HG03097 (cell line): ENCODE data around the gene ADGRF1.
"Not testable (repeated sequence)": the region's sequence is repeated elsewhere in the genome, so short reads cannot be mapped to it uniquely, and the experiment has no call there.

Experiments used
- ATAC-seq: cut with Tn5 transposase; IDR thresholded peaks from one replicate; pipeline ENCODE4 v1.9.1; 2021; ENCODE audit not compliant: unreplicated experiment, low FRiP score

ADGRF1 gene

DNA sequence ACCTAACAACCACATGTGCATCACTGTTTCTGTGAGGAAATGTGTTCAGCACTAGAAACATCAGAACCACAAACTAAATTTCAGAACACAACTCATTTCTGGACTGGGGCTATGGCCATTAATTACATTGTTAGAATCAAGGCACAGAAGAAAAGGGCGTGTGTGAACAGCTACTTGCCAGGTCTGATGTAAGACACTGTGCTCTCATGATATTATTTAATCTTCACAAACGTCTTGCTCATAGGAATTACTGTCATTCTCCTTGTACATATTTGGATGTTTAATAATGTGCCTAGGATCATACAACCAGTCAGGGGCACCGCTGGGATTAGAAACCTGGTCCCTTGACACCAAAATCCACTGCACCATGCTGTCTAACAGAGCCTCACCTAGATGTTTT lies 14.8 kb downstream of the ADGRF1 start:
- no peak for ATAC-seq

DNA sequence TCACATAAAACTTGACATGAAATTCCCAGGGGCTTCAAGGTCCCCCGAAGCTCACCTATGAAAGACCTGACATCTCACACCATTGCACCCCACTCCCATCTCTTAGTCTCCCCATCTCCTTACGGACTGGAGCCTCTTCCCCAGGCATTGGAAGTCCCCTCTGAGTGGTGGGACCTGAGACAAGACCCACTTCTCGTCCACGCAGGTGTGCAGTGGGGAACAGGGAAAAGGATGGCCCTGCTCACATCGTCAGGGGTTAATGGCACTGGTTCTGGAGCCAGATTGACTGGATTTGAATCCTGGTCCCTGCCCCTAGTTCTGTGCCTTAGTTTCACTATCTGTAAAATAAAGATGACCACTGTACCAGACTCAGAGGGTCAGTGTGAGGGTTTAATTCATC lies 15.5 kb downstream of the ADGRF1 start:
- ATAC-seq, result no peak

DNA sequence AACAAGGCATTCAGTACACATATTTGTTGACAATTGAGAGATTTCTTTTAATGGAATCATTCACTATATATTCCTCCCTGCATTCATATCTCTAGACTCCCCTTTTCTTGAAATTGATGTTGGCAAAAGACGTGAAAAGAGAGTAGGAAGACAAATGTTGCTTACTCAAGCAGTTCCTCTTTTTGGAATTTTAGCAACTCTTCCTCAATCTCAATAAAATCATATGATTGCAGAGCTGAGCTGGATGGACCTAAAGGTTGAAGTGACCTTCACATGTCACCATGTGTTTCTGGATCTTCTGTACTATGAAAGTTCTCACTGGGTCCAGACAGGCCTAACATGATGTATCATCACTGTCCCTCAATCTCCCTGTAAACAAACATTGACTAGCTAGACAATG lies 18.6 kb downstream of the ADGRF1 start:
- no peak for ATAC-seq

DNA sequence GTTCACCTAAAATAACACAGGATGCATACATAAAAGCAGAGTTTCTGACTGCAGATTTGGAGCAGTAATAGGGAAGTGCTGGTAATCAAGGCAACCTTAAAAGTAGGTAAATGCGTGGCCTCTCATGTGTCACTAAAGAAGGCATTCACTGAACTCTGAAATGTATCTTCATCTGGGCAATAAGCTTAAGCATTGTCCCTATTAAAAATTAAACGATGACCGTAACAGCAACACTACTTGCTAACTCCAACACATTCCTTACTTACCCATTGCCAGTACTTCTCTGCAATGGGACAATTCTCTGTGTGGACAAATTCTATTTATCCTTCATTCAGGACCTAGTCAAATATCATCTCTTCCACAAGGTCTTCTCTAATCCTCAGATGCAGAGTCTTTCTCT lies 19.9 kb downstream of the ADGRF1 start:
- ATAC-seq, result no peak

DNA sequence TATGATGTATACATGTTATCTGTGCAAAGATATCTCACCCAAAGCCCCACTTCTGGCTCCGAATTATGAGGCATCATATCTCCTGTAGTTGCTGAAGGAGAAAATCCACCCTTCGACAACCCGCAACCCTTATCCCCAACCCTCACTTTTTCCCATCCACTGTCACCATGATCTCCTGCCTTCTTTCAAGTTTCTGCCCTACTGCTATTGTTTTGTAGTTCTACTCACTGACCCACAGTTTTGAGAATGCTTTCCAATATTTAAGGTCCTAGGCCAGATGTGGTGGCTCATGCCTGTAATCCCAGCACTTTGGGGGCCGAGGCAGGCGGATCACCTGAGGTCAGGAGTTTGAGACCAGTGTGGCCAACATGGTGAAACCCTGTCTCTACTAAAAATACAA lies 22.2 kb downstream of the ADGRF1 start:
- ATAC-seq, result no peak

DNA sequence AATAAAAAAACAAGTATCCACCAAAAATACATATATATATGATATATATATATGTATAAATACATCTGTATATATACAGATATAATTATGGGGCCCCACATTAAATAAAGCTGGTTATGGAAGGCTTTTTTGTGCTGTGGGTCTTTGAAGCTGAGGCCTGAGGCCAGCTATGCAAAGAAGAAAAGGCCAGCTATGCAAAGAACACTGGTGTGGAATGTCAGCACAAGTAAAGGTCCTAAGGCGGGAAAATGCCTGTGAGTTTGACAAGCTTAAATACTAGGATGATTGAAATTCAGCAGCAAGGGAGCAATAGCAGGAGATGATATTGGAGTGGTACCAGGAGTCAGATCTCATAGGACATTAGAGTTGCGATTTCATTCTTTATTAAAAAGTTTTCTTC lies 25.2 kb downstream of the ADGRF1 start:
- ATAC-seq, result no peak

DNA sequence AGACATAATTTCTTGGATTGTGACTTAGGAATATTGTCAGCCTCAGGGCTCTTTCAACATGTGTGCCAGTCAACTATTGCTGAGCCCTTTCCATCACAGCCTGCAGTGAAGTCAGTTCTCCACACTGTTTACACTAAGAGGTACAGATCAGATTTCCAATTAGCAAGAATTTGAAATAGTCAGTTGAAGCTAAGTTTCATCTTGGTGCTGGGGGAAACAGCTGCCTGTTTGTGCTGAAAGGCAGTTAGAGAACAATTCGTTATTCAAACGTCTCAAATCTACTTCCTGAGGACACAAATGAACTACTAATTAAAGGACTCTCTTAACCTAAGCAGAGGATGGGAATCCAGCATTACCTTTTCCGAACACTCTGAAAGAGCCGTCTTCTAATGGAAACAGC lies 25.9 kb downstream of the ADGRF1 start:
- ATAC-seq, result no peak

DNA sequence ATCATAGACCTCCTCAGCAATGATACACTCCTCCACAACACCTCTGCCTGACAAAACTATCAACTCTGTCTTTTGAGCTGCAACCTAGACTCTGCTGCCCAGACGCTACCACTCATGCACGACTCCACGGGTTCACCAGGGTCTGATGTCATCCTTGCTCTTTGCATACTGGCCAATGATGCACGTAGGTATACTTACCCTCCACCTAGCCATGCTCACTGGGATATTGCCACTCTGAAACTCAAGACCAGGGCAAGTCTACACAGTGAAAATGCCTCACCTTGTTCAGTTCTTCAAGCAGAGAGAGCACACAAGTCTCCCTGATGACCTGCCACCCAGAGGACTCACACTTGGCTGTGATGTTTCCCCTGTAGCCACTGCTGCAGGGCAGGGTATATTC lies 27.7 kb downstream of the ADGRF1 start:
- ATAC-seq, result no peak

DNA sequence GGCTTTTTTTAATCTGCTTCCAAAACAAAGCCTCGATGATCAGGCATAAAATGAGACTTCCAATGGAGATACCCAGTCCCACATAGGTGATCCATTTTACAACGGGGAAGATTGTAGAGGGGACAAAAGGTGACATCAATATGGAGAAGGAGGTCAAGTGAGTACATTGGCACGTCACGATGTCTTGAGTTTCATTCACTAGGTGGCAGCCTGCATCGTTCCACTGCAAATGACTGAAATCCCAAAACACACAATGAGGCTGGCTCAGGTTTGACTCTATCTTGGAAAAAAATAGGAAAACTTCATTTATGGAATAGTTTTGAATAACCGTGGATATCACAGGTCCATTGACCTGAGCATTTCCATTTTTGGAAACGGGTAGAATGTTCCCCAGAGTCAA lies 32.5 kb downstream of the ADGRF1 start:
- ATAC-seq, result no peak

DNA sequence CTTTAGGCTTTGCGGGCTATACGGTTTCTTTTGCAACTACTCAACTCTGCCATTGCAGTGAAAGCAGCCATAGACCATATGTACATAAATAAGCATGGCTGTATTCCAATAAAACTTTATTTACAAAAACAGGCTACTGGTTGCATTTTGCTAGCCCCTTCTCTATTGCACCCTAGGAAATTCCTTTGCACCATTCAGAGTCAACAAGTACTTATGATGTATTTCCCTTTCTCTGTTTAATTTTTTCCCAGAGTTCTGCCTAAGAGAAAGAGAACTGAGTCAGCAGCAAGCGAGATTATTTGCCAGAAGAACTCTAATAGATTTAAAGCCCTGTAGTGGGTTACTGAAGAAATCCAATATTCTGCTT lies 33.8 kb downstream of the ADGRF1 start:
- ATAC-seq, result no peak

DNA sequence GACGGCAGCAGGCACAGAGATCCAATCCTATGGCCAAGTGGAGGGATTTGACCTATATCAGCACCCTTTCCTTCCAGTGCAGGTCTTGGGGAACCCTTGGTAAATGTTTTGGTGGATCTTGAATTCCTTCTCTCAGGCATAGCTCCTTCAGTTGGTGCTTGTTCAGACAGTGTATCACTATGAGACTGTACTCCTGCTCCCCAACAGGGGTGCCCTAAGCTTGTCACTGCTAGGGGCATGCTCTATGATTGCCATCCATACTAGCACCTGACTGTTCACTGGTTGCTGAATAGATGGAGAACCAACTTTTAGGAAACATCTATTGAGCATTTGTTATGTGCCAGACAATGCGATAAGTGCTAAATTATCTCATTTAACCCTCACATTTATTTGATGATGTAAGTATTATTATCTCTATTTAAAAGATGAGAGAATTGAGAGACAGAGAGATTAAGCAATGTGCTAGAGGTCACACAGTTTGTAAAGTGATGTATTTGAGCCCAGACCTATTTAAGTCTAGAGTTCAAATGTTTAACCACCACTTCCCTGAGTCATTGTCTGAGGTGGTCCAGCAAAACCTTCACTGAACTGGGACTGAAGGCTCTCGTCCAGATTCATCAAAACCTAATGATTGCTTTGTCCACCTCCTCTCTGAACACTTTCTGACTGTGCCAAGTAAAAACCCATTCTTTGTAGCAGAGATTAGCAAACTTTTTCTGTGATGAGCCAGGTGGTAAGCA lies 34.3 kb downstream of the ADGRF1 start:
- ATAC-seq, result no peak

DNA sequence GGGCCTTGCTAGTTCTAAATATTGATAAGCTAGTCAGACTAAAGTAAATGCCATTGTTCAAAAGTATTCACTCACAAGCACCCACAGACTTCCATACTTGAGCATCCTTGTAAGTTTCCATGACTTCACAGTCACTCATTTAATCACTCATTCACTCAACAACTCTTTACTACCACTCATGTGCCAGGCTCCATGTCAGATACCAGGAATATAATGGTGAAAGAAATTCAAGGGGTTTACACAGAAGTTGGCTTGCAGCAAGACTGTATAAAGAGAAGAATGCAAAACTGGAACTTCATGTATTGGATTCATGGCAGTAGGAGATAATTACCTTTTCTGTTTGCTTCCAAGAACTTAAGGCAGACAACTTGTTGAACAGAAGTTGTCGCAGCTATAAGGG lies 36.6 kb downstream of the ADGRF1 start:
- no peak for ATAC-seq

DNA sequence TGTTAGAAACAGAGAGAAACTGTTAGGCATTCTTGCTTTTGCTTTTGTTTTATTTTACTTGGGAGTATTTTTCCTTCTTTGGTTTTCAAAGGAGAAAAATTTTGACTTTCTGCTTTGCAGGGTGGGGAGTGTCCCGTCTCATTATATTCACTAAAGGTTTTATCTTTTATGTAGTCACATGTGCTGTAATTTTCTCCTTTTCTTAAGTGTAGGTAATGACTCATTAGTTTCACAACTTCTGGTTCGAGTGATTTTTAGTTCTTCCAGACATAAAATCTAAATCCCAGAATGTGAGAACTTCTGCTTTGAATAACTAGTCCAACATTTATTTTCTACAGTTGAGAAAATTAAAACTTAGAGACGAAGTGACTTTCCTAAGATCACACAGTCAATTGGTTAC lies 37.7 kb downstream of the ADGRF1 start:
- no peak for ATAC-seq

DNA sequence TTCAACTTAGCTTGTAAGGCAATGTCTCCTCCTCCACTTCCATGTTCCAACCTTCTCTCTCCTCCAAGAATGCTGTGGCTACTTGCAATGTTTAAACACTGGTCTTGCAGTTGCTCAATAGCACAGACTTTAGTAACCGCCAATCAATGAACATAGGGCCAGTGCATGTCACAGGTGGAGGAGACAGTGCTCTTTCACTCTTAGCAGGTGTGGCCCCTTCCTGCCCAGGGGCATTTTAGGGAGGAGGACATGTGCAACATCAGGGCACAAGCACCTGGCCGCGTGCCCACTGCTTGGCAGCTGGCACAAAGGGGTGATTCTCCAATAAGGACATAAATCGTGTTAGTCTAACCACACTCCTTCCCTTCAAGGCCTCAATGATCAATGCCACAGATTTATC lies 41.3 kb downstream of the ADGRF1 start:
- no peak for ATAC-seq

DNA sequence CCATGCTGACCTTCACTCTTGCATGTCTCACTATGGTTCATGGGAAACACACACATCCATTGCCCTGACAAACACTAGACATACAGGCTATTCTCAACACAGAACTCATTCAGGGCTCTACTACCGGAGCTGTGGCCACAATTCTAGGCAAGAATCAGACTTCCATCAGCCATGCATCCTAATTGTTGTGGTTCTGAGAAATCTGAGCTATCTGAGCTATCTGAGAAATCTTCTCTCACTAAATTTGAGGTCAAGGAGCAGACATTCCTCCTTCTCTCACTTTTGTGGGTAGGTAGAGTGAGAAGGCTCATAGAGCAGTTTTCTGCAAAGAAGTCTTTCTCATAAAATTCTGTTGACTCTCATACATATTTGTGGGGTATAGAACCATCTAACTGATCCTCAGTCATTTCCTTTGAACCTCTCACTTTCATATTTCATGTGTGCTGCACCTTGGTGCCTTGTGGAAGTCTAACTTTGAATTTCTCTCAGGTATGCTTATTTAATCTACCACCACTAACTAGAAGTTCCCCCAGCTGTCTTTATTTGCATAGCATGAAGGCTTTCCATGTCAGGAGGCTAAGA lies 43.6 kb downstream of the ADGRF1 start:
- ATAC-seq, result no peak

DNA sequence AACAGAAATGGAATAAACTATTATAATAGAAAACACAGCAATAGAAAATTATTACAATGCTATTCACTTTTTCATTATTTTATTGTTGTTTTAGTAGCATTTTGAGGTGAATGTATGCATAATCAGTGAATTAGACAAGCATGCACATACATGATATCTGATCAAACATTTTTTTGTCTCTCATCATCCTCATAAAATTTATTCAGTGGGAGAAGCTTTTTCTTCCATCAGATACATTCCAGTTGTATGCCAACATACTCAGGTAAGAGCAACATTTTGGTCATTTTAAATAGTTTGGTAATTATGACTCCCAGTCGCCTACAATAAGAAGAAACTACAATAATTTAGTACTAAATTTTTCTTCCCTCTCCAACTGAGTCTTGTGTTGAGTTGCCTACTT lies 44.5 kb downstream of the ADGRF1 start:
- ATAC-seq, result no peak

DNA sequence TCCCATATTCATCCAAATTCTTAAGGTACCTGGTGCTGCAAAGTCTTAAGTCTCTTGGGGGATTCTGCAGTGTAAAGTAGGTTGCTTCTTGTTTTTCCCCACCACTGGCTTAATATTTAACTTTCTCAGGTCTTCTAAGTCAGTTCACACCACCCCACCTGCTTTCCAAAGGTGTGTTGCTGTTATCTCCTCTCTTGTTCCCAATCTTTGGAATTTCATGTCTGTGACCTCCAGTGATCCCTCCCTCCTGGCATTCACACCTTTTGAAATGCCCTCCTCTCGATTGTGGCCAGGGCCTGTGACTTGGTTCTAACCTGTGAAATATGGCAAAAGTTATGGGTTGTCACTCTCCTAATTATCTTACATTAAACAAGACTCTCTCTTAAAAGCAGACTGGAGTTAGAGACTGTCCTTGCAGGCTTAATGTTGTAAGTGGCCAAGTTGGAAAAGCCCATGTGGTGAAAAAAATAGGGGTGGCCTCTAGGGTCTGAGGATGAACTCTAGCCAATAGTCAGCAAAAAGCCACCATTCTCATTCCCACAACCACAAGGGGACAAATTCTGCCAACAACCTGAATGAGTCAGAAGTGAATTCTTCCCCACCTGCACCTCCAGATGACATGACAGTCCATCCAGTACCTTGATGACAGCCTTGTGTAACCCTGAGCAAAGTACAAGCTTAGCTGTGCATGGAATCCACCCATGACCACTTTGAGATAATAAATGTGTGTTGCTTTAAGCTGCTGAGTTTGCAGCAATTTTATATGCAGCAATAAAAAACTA lies 45.1 kb downstream of the ADGRF1 start:
- no peak for ATAC-seq

DNA sequence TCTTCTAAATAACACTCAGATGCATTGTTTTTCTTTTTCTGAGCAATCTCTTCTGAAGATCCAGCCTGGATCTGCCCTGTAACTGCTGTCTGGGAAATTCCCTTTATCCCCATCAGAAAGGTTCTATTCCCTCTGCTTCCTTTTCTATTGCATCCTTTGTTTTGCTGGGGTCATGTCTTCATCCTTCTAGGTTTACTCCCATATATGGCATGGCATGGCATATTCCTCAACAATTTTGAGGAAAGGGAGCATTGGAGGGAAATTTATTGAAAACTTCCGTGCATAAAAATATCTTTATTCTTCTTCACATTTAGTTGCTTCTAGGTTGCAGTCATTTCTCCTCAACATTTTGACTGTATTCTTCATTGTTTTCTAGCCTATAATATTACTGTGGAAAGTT lies 47.2 kb downstream of the ADGRF1 start:
- ATAC-seq, result no peak

DNA sequence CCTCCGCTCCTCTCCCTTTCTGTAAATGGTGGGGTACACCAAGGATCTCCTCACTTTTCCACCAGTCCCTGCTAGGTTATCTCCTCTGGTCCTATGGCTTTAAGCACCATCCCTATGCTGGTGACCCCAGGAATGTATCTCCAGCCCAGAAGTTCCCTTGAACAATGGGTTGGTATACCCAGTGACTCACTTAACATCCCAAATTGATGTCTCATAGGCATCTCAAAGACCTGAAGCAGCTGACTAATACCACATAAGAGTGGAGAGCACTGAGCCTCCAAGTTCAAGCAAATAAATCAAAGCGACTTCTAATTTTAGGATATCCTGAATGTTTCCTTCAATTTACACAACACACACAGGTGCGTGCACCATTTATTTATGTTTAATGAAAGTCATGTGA lies 48.3 kb downstream of the ADGRF1 start:
- no peak for ATAC-seq

DNA sequence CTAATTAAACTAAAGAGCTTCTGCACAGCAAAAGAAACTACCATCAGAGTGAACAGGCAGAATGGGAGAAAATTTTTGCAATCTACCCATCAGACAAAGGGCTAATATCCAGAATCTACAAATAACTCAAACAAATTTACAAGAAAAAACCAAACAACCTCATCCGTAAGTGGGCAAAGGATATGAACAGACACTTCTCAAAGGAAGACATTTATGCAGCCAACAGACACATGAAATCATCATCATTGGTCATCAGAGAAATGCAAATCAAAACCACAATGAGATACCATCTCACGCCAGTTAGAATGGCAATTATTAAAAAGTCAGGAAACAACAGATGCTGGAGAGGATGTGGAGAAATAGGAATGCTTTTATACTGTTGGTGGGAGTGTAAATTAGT lies 49.7 kb downstream of the ADGRF1 start:
- ATAC-seq, result not testable (repeated sequence)

DNA sequence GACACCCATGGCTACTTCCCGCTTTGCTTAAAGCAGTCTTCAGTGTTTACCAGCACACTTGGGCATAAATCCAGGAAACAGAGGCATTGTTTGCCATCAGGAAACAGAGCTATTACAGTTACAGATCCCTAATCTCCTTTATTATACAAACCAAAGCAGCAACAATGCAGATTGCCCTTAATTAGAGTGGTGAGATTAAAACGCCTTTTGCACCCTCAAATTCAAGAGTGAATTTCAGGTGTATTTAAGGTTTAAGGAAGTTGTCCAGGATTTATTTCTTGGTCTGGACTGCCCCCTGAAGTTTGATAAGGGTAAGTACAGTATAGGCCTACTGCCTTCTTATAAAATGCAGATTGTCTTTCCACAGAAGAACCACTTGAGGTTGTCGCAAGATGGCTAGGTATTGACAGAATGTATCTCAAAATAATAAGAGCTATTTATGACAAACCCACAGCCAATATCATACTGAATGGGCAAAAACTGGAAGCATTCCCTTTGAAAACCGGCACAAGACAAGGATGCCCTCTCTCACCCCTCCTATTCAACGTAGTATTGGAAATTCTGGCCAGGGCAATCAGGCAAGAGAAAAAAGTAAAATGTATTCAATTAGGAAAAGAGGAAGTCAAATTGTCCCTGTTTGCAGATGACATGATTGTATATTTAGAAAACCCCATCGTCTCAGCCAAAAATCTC lies 51.2 kb downstream of the ADGRF1 start:
- not testable (repeated sequence) for ATAC-seq
